Measurements from ENCODE around the gene AARS2. TPM values are rescaled to one million over a fixed set of nuclear protein-coding genes. Genes with fewer than 3 reads are reported as not detected.

AARS2 gene
- total RNA-seq, 6 donors from 2014 or later, result 11.1 to 23.0 (median 12.0) TPM

DNA sequence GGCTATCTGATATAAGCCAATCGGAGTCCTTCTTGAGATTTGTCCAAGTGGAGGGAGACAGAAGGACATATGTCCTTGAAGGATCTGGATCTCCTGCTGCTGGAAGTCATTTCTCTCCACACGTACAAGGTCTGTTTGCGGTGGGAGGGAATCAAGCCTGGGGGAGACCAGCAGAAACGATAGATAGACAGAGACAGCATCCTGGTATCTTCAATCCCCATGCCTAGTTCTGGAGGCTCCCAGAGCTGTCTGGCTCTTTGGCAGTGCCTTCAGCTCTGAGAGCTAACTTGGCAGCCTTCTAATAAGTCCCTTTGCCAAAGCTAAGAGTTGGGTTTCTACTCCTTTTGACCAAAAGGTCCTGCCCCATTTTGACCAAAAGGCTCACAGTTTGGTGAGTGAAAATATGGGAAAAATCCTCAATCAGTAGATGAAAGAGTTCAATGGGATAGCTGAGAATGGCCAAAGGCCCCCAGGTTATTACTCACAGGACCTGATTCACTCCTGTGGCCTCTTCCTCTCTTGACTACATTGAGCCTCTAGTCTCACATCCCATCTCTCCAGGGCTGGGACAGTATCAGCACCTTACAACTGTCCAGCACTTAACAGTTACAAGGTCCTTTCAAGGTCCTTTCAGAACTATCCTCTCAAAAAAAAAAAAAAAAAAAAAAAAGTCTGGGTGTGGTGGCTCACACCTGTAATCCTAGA, 20.3 kb downstream of the AARS2 start:
- Histone ChIP-seq H3K27me3 (peaks cover 0 to 28% (median 13%) of the 10 kb centered on the region in 4 donors), H3K4me3 (no peak overlapping the region), H3K36me3 (no peaks in the 10 kb centered on the region), H3K9me3 (no peaks in the 10 kb centered on the region), H3K4me1 (peaks cover 9 to 12% (median 10%) of the 10 kb centered on the region in 4 donors), H3K27ac (no peak overlapping the region)
- no peak for ATAC-seq (ENCODE audit: low FRiP score in 2 of 2)
- TF ChIP-seq POLR2AphosphoS5 (IDR thresholded peaks at IDR 0.05) (no peak), EP300 (IDR thresholded peaks at IDR 0.05) (no peak), POLR2A (IDR thresholded peaks at IDR 0.05) (no peak)
- TF ChIP-seq, protein P1, sequence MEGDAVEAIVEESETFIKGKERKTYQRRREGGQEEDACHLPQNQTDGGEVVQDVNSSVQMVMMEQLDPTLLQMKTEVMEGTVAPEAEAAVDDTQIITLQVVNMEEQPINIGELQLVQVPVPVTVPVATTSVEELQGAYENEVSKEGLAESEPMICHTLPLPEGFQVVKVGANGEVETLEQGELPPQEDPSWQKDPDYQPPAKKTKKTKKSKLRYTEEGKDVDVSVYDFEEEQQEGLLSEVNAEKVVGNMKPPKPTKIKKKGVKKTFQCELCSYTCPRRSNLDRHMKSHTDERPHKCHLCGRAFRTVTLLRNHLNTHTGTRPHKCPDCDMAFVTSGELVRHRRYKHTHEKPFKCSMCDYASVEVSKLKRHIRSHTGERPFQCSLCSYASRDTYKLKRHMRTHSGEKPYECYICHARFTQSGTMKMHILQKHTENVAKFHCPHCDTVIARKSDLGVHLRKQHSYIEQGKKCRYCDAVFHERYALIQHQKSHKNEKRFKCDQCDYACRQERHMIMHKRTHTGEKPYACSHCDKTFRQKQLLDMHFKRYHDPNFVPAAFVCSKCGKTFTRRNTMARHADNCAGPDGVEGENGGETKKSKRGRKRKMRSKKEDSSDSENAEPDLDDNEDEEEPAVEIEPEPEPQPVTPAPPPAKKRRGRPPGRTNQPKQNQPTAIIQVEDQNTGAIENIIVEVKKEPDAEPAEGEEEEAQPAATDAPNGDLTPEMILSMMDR (IDR thresholded peaks at IDR 0.05), result no peak
- WGBS, 2 donors, result 76 to 93% methylated on average over 4 of the region's 4 CpGs
- no peak for DNase-seq

DNA sequence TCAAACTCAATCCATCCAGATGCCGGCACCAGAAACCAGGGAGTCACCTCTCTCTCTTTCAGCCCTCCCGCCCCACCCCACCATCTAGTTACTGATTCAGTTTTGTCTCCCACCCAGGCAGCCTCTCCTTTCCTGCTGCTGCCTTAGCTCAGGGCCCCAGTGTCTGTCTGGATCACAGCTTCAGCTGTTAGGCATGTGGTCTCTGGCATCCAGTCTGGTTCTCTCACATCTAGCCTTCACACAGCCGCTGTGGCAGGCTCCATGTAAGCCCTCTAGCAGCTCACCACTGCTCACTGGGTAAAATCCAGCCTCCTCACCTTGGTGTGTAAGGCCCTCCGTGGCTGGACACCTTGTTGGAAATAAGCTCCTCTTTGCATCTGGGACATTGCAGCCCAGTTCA, 21.3 kb downstream of the AARS2 start:
- H3K9me3 ChIP-seq, result no peaks in the 10 kb centered on the region
- peaks cover 0 to 18% (median 4%) of the 10 kb centered on the region in 4 donors for H3K27me3 ChIP-seq
- TF ChIP-seq, protein P1 (IDR thresholded peaks at IDR 0.05), result no peak
- TF ChIP-seq POLR2AphosphoS5 (IDR thresholded peaks at IDR 0.05) (no peak), EP300 (IDR thresholded peaks at IDR 0.05) (no peak), POLR2A (IDR thresholded peaks at IDR 0.05) (no peak)
- no peak overlapping the region for H3K4me3 ChIP-seq
- 60 to 86% methylated on average over 4 of the region's 4 CpGs for WGBS, 2 donors
- H3K4me1 ChIP-seq, result peaks cover 0 to 2% (median under 1%) of the 10 kb centered on the region in 4 donors
- DNase-seq (no peak), ATAC-seq (ENCODE audit: low FRiP score in 2 of 2) (no peak)
- H3K27ac ChIP-seq, result no peak overlapping the region
- no peaks in the 10 kb centered on the region for H3K36me3 ChIP-seq

DNA sequence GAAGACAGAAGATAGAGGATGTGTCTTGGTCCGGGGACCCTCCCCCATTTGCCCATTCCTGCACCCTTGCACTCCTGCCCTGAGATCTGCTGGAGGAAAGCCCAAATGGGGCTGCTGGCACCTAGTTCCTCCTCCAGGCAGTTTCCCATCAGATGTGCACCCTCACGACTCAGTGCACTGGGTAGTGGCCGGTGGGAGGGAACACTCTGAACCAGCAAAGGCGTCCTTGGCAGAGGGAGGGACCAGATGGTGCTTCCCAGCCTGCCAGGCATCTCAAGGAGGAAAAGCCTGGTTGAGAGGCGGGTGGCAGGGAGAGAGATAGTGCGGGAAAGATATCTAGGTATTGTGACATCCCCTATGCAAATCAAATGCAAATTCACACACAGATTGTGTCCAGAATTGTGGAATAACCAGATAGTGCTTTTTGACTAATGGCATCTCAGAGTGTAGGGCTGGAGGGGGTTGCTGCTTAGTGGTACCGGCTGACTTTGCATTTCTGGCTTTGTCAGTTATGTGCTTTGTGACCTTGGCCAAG, 23.4 kb downstream of the AARS2 start:
- 43 to 49% methylated on average over 6 to 7 of the region's 7 CpGs for WGBS, 2 donors

DNA sequence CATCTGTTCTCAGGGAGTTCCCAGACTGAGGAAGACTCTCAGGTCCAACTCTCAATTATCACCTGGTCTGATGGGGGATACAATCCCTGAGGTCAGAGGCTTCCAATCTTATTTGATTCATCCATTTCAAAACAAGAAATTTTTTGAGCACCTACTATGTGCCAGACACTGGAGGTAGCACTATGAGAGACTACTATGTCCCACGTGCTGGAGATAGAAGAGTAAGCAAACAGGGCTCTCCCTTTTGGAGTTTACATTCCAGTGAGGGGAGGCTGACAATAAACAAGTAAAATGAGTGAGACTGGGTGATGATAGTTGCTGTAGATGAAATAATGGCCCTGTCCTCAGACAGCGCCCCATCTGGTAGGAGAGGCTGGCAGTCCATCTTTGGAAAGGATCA, 26.4 kb downstream of the AARS2 start:
- ATAC-seq (ENCODE audit: low FRiP score in 2 of 2) (no peak), DNase-seq (no peak)
- TF ChIP-seq EP300 (IDR thresholded peaks at IDR 0.05) (no peak), POLR2A (IDR thresholded peaks at IDR 0.05) (no peak), POLR2AphosphoS5 (IDR thresholded peaks at IDR 0.05) (no peak)
- TF ChIP-seq, protein P1 (IDR thresholded peaks at IDR 0.05), result no peak
- H3K4me3 ChIP-seq, result no peak overlapping the region
- H3K36me3 ChIP-seq, result no peaks in the 10 kb centered on the region
- 36 to 41% methylated on average over 2 of the region's 2 CpGs for WGBS, 2 donors
- no peaks in the 10 kb centered on the region for H3K9me3 ChIP-seq
- H3K27me3 ChIP-seq, result no peaks in the 10 kb centered on the region
- no peaks in the 10 kb centered on the region for H3K4me1 ChIP-seq
- H3K27ac ChIP-seq, result no peak overlapping the region

More for the DNA sequence above, 23.4 kb downstream of the AARS2 start:
- H3K27ac ChIP-seq, result no peak overlapping the region
- DNase-seq (no peak), ATAC-seq (ENCODE audit: low FRiP score in 2 of 2) (no peak)
- H3K4me1 ChIP-seq, result no peaks in the 10 kb centered on the region
- peaks cover 0 to 2% (median 0%) of the 10 kb centered on the region in 4 donors for H3K27me3 ChIP-seq
- TF ChIP-seq POLR2A (IDR thresholded peaks at IDR 0.05), result no peak
- TF ChIP-seq POLR2AphosphoS5 (IDR thresholded peaks at IDR 0.05), result no peak
- no peak for TF ChIP-seq EP300 (IDR thresholded peaks at IDR 0.05)
- TF ChIP-seq, protein P1 (IDR thresholded peaks at IDR 0.05), result no peak
- no peaks in the 10 kb centered on the region for H3K36me3 ChIP-seq
- no peaks in the 10 kb centered on the region for H3K9me3 ChIP-seq
- no peak overlapping the region for H3K4me3 ChIP-seq

DNA sequence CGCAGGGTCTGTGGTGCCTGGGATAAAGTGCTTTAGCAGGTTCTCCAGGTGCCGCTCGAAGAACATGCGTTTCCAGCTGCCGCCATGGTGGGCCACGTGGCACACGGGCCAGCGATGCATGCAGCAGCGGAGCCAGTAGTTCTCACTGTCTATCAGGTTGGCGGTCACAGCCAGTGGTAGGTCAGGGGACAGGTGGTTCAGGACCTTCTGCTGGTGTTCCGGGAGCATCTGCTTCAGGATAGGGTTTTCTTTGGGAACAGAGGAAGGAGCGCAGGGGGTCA, 26.9 kb downstream of the AARS2 start:
- no peaks in the 10 kb centered on the region for H3K27me3 ChIP-seq
- TF ChIP-seq POLR2AphosphoS5 (IDR thresholded peaks at IDR 0.05), result no peak
- TF ChIP-seq, protein P1 (IDR thresholded peaks at IDR 0.05), result no peak
- H3K27ac ChIP-seq, result no peak overlapping the region
- no peaks in the 10 kb centered on the region for H3K36me3 ChIP-seq
- DNase-seq (no peak), ATAC-seq (ENCODE audit: low FRiP score in 2 of 2) (no peak)
- H3K9me3 ChIP-seq, result no peaks in the 10 kb centered on the region
- H3K4me3 ChIP-seq, result no peak overlapping the region
- H3K4me1 ChIP-seq, result no peaks in the 10 kb centered on the region
- 86 to 87% methylated on average over 9 to 12 of the region's 12 CpGs for WGBS, 2 donors

Measured in upper lobe of left lung (tissue), 6 donors.